Endometrial microvascular endothelial cells (primary cell): Measurements from ENCODE around the gene FOXO1. TPM values are rescaled to one million over a fixed set of nuclear protein-coding genes. Genes with fewer than 3 reads are reported as not detected.
"Not testable (repeated sequence)": the region's sequence is repeated elsewhere in the genome, so short reads cannot be mapped to it uniquely, and the experiment has no call there.

ENCODE experiments used
- in situ Hi-C: cut with HindIII; loops from 2 replicates; pipeline ENCODE4 v1.10.0; 2017; ENCODE audit warnings: low sequenced_read_pairs, low pct_unique_long_range_greater_than_20kb; ENCODE audit errors: inconsistent ontology term
- total RNA-seq: library from RNA; depleted of rRNA; stranded (reverse); fragments of >200 nt; gene quantifications from one replicate; pipeline ENCODE4 v1.2.3, GENCODE V29; 2015; ENCODE audit errors: inconsistent ontology term

The FOXO1 gene
- total RNA-seq = 13.7 TPM

DNA sequence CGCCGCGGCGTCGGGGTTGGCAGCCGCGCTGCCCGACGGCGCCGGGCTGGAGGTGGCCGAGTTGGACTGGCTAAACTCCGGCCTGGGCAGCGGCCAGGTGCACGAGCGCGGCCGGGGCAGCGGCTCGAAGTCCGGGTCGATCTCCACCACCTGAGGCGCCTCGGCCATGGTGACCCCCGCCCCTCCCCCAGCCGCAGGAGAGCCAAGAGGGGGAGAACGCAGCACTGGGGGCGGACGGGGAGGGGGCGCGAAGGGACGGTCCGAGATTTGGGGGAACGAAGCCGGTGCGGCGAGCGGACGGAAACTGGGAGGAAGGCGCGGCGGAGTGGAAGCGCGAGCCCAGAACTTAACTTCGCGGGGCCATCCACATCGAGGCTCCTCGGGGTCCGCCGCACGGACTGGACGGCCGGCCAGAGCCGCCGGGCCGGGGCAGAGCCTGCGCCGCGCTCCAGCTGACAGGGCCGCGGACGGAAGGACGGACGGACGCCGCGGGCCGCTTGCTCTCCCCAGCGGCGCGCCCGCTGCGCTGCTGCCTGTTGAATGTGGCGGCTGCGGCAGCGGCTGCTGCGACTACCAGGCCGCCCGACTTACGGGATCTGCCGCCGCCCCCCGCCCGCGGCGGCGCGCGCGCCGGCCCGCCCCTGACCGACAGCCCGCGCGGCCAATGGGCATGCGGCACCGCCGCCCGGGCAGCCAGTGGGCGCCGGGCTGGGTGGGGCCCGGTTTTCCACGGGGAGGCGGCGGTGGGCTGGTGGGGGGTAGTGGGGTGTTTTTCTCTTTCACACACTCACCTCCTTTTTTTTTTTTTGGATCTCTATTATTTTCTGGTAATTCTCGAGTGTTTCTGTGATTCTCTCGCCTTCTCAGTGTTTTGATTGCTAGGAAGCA, at the start of gene FOXO1:
Gene FOXO1, minus strand, starts transcription at position 597 of the 888 bp plus-strand sequence. Its CDS starts 429 bp downstream, at position 168.
- in situ Hi-C loops = no loop called here

- in situ Hi-C loops = not testable (repeated sequence)
Observed at GRCh38 chr13:40714433-40714832, 48.0 kb upstream of the FOXO1 start.

GRCh38 chr13:40706439-40706838, 40.0 kb upstream of the FOXO1 start:
- in situ Hi-C loops = no loop called here

GRCh38 chr13:40697711-40698110, 31.3 kb upstream of the FOXO1 start:
- in situ Hi-C loops = loop anchor here (25.0 kb wide), 1 partner anchor 960 kb away; no protein-coding TSS in a partner anchor

- in situ Hi-C loops = loop anchor here (25.0 kb wide), 1 partner anchor 957 kb away; no protein-coding TSS in a partner anchor
Observed at GRCh38 chr13:40694426-40694825, 28.0 kb upstream of the FOXO1 start.

DNA sequence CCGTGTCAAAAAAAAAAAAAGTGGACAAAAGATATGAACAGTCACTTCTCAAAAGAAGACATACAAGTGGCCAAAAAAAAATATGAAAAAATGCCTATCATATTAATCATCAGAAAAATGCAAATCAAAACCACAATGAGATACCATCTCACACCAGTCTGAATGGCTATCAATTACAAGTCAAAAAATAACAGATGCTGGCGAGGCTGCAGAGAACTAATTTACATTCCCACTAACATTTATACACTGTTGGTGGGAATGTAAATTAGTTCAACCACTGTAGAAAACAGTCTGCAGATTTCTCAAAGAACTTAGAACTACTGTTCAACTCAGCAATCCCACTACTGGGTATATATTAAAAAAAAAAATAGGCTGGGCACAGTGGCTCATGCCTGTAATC, 26.5 kb upstream of the FOXO1 start:
- in situ Hi-C loops = loop anchor here (25.0 kb wide), 1 partner anchor 956 kb away; no protein-coding TSS in a partner anchor

GRCh38 chr13:40688781-40689180, 22.3 kb upstream of the FOXO1 start:
- in situ Hi-C loops = loop anchor here (10.0 to 25.0 kb wide), 2 partner anchors 604 to 951 kb away; no protein-coding TSS in a partner anchor

- in situ Hi-C loops = loop anchor here (5.0 to 25.0 kb wide), 3 partner anchors 598 to 945 kb away; no protein-coding TSS in a partner anchor
Observed at GRCh38 chr13:40682449-40683240, 16.2 kb upstream of the FOXO1 start.

GRCh38 chr13:40681341-40682146, 15.1 kb upstream of the FOXO1 start:
- in situ Hi-C loops = loop anchor here (5.0 to 25.0 kb wide), 3 partner anchors 597 to 944 kb away; no protein-coding TSS in a partner anchor

GRCh38 chr13:40680659-40681323, 14.3 kb upstream of the FOXO1 start:
- in situ Hi-C loops = loop anchor here (5.0 to 25.0 kb wide), 3 partner anchors 596 to 943 kb away; no protein-coding TSS in a partner anchor

- in situ Hi-C loops = loop anchor here (25.0 kb wide), 1 partner anchor 942 kb away; no protein-coding TSS in a partner anchor
Observed at GRCh38 chr13:40679480-40679985, 13.1 kb upstream of the FOXO1 start.

DNA sequence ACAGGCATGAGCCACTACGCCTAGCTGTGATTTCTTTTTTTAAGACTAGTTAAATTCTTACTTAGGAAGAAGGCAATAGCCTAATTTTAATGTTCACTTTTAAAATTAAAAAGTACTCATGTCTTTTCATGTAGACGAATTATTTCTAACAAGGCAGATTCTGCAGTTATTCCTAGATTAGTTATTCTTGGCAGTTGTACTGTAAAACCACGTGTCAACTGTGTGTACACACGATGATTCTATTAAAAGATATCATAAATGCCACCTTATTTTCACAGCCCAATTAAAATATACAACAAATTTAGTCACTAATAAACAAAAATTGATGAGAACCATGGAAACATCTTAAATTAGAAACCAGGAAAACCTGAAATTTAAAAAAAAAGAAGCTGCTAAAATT, 10.6 kb upstream of the FOXO1 start:
- in situ Hi-C loops = loop anchor here (25.0 kb wide), 1 partner anchor 940 kb away; no protein-coding TSS in a partner anchor

GRCh38 chr13:40676007-40676406, 9.6 kb upstream of the FOXO1 start:
- in situ Hi-C loops = loop anchor here (25.0 kb wide), 1 partner anchor 939 kb away; no protein-coding TSS in a partner anchor

DNA sequence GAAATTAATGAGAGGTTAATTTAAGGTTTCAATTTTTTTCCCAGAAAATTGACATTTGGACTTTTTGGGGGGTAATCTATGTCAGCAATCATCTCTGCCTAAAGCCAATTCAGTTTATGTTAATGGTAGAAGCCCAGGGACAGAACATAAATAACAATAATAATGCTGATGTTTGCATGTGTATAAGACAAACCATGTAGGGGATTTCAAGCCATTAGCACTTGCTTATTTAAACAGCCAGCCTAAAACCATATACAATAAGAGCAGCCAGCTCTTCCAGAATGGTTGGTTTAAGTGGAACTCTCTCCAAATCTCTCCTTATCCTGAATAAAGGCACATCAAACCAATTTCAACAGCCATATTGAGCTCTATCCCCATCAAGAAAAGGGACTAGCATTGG, 7.0 kb upstream of the FOXO1 start:
- in situ Hi-C loops = no loop called here

- in situ Hi-C loops = no loop called here
Observed at GRCh38 chr13:40672765-40673397, 6.4 kb upstream of the FOXO1 start.

- in situ Hi-C loops = no loop called here
Observed at GRCh38 chr13:40671956-40672764, 5.7 kb upstream of the FOXO1 start.
